ENCODE measurements around the gene CAB39.

GRCh38 chr2:230688490-230688889 is 24.2 kb upstream of the CAB39 start:
- TF ChIP-seq POLR2AphosphoS5 (IDR thresholded peaks at IDR 0.05), result no peak
- no peak for TF ChIP-seq POLR2A (IDR thresholded peaks at IDR 0.05)
- TF ChIP-seq CTCF (IDR thresholded peaks at IDR 0.05 in 8 of 11, conservative IDR thresholded peaks at IDR 0.05 in 3 of 11), result no peak

All from spleen (tissue), 7 donors.